ENCODE results near the gene CAMTA1. TPM values are rescaled to one million over a fixed set of nuclear protein-coding genes. Genes with fewer than 3 reads are reported as not detected.

Gene CAMTA1
- polyA plus RNA-seq, 1 donor (not counting 4 experiments of a cell fraction or from before 2014, with no cell fraction given) = 51.4 TPM

DNA sequence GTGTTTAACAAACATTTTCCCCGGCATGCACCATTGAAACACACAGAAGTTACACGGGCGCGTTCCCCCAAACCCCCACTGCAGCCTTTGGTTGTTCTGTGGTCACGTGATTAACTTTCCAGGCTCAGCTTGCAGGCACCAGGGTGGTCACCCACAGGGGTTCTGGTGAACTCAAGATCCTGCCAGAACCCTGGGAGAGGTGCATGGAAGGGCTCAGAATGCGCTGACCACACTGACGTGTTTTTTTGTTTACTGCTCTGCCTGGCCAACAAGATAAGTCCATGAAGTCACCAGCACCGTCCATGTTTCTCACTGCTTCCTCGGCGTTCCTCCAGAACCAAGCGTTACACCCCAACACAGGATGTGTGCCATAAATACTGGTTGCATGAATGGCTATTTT lies 756.4 kb downstream of the CAMTA1 start:
- Histone ChIP-seq H3K9me1 (ENCODE audit: control insufficient read depth, extremely low read depth, insufficient read depth, low read length) (no peaks in the 10 kb centered on the region), H3K27ac (ENCODE audit: control insufficient read depth, insufficient read depth, low read length) (no peak overlapping the region), H3K36me3 (ENCODE audit: control insufficient read depth in 2 of 2, extremely low read depth in 1 of 2, insufficient read depth in 2 of 2, low read length in 2 of 2) (no peaks in the 10 kb centered on the region), H3K9ac (ENCODE audit: control insufficient read depth, extremely low read depth, insufficient read depth, low read length) (no peak overlapping the region), H3K27me3 (ENCODE audit: control insufficient read depth, extremely low read depth, insufficient read depth, low read length) (peaks cover 6% of the 10 kb centered on the region), H3K4me3 (ENCODE audit: control insufficient read depth in 2 of 3, extremely low read depth in 1 of 3, insufficient read depth in 2 of 3, low read depth in 1 of 3, low read length in 3 of 3) (no peak overlapping the region), H4K20me1 (ENCODE audit: control insufficient read depth, extremely low read depth, insufficient read depth, low read length) (no peaks in the 10 kb centered on the region), H3K9me3 (ENCODE audit: control insufficient read depth, low read depth, low read length) (no peaks in the 10 kb centered on the region), H3K79me2 (ENCODE audit: control insufficient read depth, insufficient read depth, low read length) (no peaks in the 10 kb centered on the region), H3K4me1 (ENCODE audit: control insufficient read depth, extremely low read depth, insufficient read depth, low read length) (peaks cover 3% of the 10 kb centered on the region), H3K4me2 (ENCODE audit: control insufficient read depth, extremely low read depth, insufficient read depth, low read depth, low read length) (no peak overlapping the region), H2AFZ (ENCODE audit: control insufficient read depth, low read length) (no peak overlapping the region)
- DNase-seq (ENCODE audit: low read depth, low spot score) = no peak
- no peak for FAIRE-seq
- TF ChIP-seq, protein P1, sequence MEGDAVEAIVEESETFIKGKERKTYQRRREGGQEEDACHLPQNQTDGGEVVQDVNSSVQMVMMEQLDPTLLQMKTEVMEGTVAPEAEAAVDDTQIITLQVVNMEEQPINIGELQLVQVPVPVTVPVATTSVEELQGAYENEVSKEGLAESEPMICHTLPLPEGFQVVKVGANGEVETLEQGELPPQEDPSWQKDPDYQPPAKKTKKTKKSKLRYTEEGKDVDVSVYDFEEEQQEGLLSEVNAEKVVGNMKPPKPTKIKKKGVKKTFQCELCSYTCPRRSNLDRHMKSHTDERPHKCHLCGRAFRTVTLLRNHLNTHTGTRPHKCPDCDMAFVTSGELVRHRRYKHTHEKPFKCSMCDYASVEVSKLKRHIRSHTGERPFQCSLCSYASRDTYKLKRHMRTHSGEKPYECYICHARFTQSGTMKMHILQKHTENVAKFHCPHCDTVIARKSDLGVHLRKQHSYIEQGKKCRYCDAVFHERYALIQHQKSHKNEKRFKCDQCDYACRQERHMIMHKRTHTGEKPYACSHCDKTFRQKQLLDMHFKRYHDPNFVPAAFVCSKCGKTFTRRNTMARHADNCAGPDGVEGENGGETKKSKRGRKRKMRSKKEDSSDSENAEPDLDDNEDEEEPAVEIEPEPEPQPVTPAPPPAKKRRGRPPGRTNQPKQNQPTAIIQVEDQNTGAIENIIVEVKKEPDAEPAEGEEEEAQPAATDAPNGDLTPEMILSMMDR (optimal IDR thresholded peaks at IDR 0.05 in 1 of 3, IDR thresholded peaks at IDR 0.05 in 1 of 3, conservative IDR thresholded peaks at IDR 0.05 in 1 of 3; ENCODE audit: extremely low read depth in 1 of 3, insufficient read depth in 2 of 3, low read length in 3 of 3) = no peak
- TF ChIP-seq EZH2 (IDR thresholded peaks at IDR 0.05; ENCODE audit: low read length) = no peak
- dilution Hi-C loops (cut with MboI; ENCODE audit: extremely low pct_ligation_motif_present, low sequenced_read_pairs) = no loop called here

DNA sequence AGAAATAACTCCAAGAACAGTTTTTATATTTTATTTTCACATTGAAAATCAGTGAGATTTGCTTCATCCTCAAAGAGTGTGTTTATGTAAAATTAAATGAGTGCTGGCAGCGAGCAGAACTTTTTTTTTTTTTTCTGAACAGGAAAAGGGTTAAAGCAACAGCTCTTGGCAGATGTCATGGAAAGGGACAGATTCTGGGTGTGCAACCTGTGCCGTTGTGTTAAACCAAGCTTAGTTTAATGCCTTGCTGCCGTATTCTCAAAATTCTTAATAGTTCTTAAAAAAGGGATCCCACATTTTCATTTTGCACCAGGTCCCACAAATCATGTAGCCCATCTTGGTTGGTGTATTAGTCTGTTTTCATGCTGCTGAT lies 758.5 kb downstream of the CAMTA1 start:
- FAIRE-seq (no peak), DNase-seq (ENCODE audit: low read depth, low spot score) (no peak)
- Histone ChIP-seq H3K79me2 (ENCODE audit: control insufficient read depth, insufficient read depth, low read length) (no peaks in the 10 kb centered on the region), H3K9me1 (ENCODE audit: control insufficient read depth, extremely low read depth, insufficient read depth, low read length) (no peaks in the 10 kb centered on the region), H3K4me3 (ENCODE audit: control insufficient read depth in 2 of 3, extremely low read depth in 1 of 3, insufficient read depth in 2 of 3, low read depth in 1 of 3, low read length in 3 of 3) (no peak overlapping the region), H3K4me1 (ENCODE audit: control insufficient read depth, extremely low read depth, insufficient read depth, low read length) (peaks cover 3% of the 10 kb centered on the region), H3K4me2 (ENCODE audit: control insufficient read depth, extremely low read depth, insufficient read depth, low read depth, low read length) (no peak overlapping the region), H3K27me3 (ENCODE audit: control insufficient read depth, extremely low read depth, insufficient read depth, low read length) (no peaks in the 10 kb centered on the region), H2AFZ (ENCODE audit: control insufficient read depth, low read length) (no peak overlapping the region), H3K27ac (ENCODE audit: control insufficient read depth, insufficient read depth, low read length) (no peak overlapping the region), H3K9me3 (ENCODE audit: control insufficient read depth, low read depth, low read length) (no peaks in the 10 kb centered on the region), H3K9ac (ENCODE audit: control insufficient read depth, extremely low read depth, insufficient read depth, low read length) (no peak overlapping the region), H4K20me1 (ENCODE audit: control insufficient read depth, extremely low read depth, insufficient read depth, low read length) (no peaks in the 10 kb centered on the region), H3K36me3 (ENCODE audit: control insufficient read depth in 2 of 2, extremely low read depth in 1 of 2, insufficient read depth in 2 of 2, low read length in 2 of 2) (no peaks in the 10 kb centered on the region)
- dilution Hi-C loops (cut with MboI; ENCODE audit: extremely low pct_ligation_motif_present, low sequenced_read_pairs) = no loop called here
- no peak for TF ChIP-seq EZH2 (IDR thresholded peaks at IDR 0.05; ENCODE audit: low read length)
- TF ChIP-seq, protein P1 (optimal IDR thresholded peaks at IDR 0.05 in 1 of 3, IDR thresholded peaks at IDR 0.05 in 1 of 3, conservative IDR thresholded peaks at IDR 0.05 in 1 of 3; ENCODE audit: extremely low read depth in 1 of 3, insufficient read depth in 2 of 3, low read length in 3 of 3) = no peak

All from keratinocyte (primary cell).